Effector memory CD4-positive, alpha-beta T cell (primary cell): ENCODE results near the gene PTPN9.
"Not testable (repeated sequence)": the region's sequence is repeated elsewhere in the genome, so short reads cannot be mapped to it uniquely, and the experiment has no call there.

Source experiments
- DNase-seq, 3 donors: peaks; one replicate each; pipeline ENCODE4 v3.0.0-alpha.2; 2020
- H3K27ac ChIP-seq: 2 replicates; pipeline ENCODE4 v1.7.0; 2013; ENCODE audit warnings: mild to moderate bottlenecking, low read length, moderate library complexity; ENCODE audit not compliant: insufficient read depth, poor library complexity, severe bottlenecking
- H3K27me3 ChIP-seq: replicated peaks from 2 replicates; pipeline ENCODE4 v1.7.0; 2013; ENCODE audit warnings: mild to moderate bottlenecking, low read length; ENCODE audit not compliant: insufficient read depth, control insufficient read depth, poor library complexity, severe bottlenecking
- H3K36me3 ChIP-seq: 2 replicates; pipeline ENCODE4 v1.7.0; 2013; ENCODE audit warnings: mild to moderate bottlenecking, low read length, moderate library complexity; ENCODE audit not compliant: control insufficient read depth, insufficient read depth
- H3K4me1 ChIP-seq: 2 replicates; pipeline ENCODE4 v1.7.0; 2013; ENCODE audit warnings: low read length, mild to moderate bottlenecking; ENCODE audit not compliant: control insufficient read depth, insufficient read depth, poor library complexity, severe bottlenecking
- H3K4me3 ChIP-seq: 2 replicates; pipeline ENCODE4 v1.7.0; 2013; ENCODE audit warnings: low read length, low read depth, mild to moderate bottlenecking; ENCODE audit not compliant: insufficient read depth, poor library complexity, severe bottlenecking
- H3K9me3 ChIP-seq: 2 replicates; pipeline ENCODE4 v1.7.0; 2013; ENCODE audit warnings: mild to moderate bottlenecking, low read length, moderate library complexity; ENCODE audit not compliant: control insufficient read depth

The PTPN9 gene

GRCh38 chr15:75583701-75584100 is 4.6 kb upstream of the PTPN9 start:
- no peak for DNase-seq
- H3K27ac ChIP-seq: no peak overlapping the region
- H3K9me3 ChIP-seq: no peaks in the 10 kb centered on the region
- H3K27me3 ChIP-seq: no peaks in the 10 kb centered on the region
- no peak overlapping the region for H3K4me3 ChIP-seq
- H3K4me1 ChIP-seq: no peaks in the 10 kb centered on the region
- H3K36me3 ChIP-seq: no peaks in the 10 kb centered on the region

GRCh38 chr15:75582943-75583342 is 3.8 kb upstream of the PTPN9 start:
- H3K27ac ChIP-seq, H3K4me1 ChIP-seq, H3K36me3 ChIP-seq, H3K9me3 ChIP-seq, H3K4me3 ChIP-seq, H3K27me3 ChIP-seq, DNase-seq: not testable (repeated sequence)

- DNase-seq: peak in 1 of 3 donors; percentile 5
- Histone ChIP-seq H3K4me1 (peaks cover 13% of the 10 kb centered on the region), H3K4me3 (peak overlapping the region; percentile 88), H3K36me3 (no peaks in the 10 kb centered on the region), H3K27me3 (no peaks in the 10 kb centered on the region), H3K27ac (peak overlapping the region; percentile 69), H3K9me3 (no peaks in the 10 kb centered on the region)
These were observed 755 bp downstream of the PTPN9 start for GRCh38 chr15:75578173-75578947.

- Histone ChIP-seq H3K4me1 (peaks cover 13% of the 10 kb centered on the region), H3K4me3 (peak overlapping the region; percentile 88)
These were observed 1.5 kb downstream of the PTPN9 start for GRCh38 chr15:75577401-75578172.

GRCh38 chr15:75573648-75574384 is 5.3 kb downstream of the PTPN9 start:
- H3K27me3 ChIP-seq: no peaks in the 10 kb centered on the region
- no peak overlapping the region for H3K4me3 ChIP-seq
- no peaks in the 10 kb centered on the region for H3K36me3 ChIP-seq
- DNase-seq: no peak
- peaks cover 13% of the 10 kb centered on the region for H3K4me1 ChIP-seq
- H3K9me3 ChIP-seq: no peaks in the 10 kb centered on the region
- H3K27ac ChIP-seq: no peak overlapping the region

More at GRCh38 chr15:75577401-75578172, 1.5 kb downstream of the PTPN9 start:
- H3K9me3 ChIP-seq: no peaks in the 10 kb centered on the region
- no peaks in the 10 kb centered on the region for H3K36me3 ChIP-seq
- H3K27me3 ChIP-seq: no peaks in the 10 kb centered on the region
- no peak for DNase-seq
- H3K27ac ChIP-seq: peak overlapping the region; percentile 69

- H3K27ac ChIP-seq: no peak overlapping the region
- no peaks in the 10 kb centered on the region for H3K36me3 ChIP-seq
- no peaks in the 10 kb centered on the region for H3K9me3 ChIP-seq
- DNase-seq: no peak
- H3K4me1 ChIP-seq: peaks cover 2% of the 10 kb centered on the region
- H3K27me3 ChIP-seq: no peaks in the 10 kb centered on the region
- H3K4me3 ChIP-seq: no peak overlapping the region
These were observed 8.8 kb downstream of the PTPN9 start for GRCh38 chr15:75570126-75570845.

- H3K9me3 ChIP-seq: no peaks in the 10 kb centered on the region
- H3K27ac ChIP-seq: no peak overlapping the region
- H3K36me3 ChIP-seq: no peaks in the 10 kb centered on the region
- no peaks in the 10 kb centered on the region for H3K4me1 ChIP-seq
- DNase-seq: no peak
- H3K27me3 ChIP-seq: no peaks in the 10 kb centered on the region
- no peak overlapping the region for H3K4me3 ChIP-seq
These were observed 13.8 kb downstream of the PTPN9 start for GRCh38 chr15:75565062-75565970.

GRCh38 chr15:75561888-75562287 is 17.2 kb downstream of the PTPN9 start:
- no peaks in the 10 kb centered on the region for H3K36me3 ChIP-seq
- H3K4me3 ChIP-seq: no peak overlapping the region
- DNase-seq: no peak
- H3K27ac ChIP-seq: no peak overlapping the region
- H3K9me3 ChIP-seq: no peaks in the 10 kb centered on the region
- H3K4me1 ChIP-seq: no peaks in the 10 kb centered on the region
- H3K27me3 ChIP-seq: no peaks in the 10 kb centered on the region

- H3K36me3 ChIP-seq, H3K27ac ChIP-seq, H3K27me3 ChIP-seq, DNase-seq, H3K4me3 ChIP-seq, H3K4me1 ChIP-seq, H3K9me3 ChIP-seq: not testable (repeated sequence)
These were observed 19.8 kb downstream of the PTPN9 start for GRCh38 chr15:75559360-75559759.
